GM21515 (cell line): ENCODE data around the gene ITPKB.

ENCODE experiments used
- ATAC-seq: cut with Tn5 transposase; IDR thresholded peaks from one replicate; pipeline ENCODE4 v1.9.1; 2021; ENCODE audit not compliant: unreplicated experiment

ITPKB gene

DNA sequence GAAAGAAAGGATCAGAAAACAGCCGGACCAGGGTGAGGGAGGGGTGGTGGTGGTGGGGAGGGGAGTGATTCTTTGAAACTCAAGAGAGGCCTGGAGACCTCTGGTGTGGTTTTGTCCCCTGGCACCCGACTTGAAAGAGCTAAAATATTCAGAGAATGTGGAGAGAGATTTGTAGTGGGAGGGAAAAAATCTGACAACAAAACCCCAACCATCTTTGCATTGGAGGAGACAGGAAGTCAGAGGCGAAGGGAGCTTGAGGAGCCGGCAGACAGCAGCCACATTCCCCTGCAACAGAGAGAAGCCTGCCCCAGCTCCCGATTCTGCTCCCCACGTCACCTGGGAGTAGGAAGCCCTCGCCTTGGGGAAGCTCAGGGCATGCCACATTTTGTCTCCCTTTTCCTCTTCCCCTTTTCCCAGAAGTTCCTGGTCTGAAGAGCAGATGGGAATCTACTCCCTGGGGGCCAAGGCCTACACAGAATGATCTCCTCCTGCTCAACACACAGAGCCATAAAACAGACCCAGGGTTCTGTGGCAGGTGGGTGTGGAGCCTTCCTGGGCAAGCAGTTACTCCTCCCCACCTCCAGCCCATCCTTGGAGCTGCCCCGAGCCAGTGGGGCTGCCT is 84.9 kb downstream of the ITPKB start:
- ATAC-seq = no peak

- peak; percentile 72 for ATAC-seq
Measured at GRCh38 chr1:226653311-226653921, 85.7 kb downstream of the ITPKB start.

DNA sequence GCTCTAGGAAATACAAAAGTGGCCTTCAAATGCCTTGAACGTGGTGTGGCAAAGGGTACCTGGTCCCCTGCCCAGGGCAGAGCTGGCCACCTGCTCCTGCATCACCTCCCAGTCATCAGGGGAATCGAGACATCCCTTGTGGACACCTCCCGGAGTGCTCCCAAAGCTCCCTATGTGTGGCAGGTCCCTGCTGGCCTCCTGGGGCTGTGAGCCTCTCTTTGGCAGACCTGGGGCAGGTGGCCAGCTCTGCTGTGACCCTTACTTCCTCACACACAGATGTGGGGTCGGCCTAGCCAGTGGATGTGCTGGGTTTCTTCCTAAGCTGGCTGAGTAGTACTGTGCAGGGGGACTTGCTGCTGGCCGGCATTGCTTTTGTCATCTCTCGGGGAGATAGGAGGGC is 86.5 kb downstream of the ITPKB start:
- ATAC-seq = no peak

- ATAC-seq = no peak
Measured at GRCh38 chr1:226651732-226652105, 87.4 kb downstream of the ITPKB start.

- ATAC-seq = no peak
Measured at GRCh38 chr1:226651041-226651731, 87.9 kb downstream of the ITPKB start.

DNA sequence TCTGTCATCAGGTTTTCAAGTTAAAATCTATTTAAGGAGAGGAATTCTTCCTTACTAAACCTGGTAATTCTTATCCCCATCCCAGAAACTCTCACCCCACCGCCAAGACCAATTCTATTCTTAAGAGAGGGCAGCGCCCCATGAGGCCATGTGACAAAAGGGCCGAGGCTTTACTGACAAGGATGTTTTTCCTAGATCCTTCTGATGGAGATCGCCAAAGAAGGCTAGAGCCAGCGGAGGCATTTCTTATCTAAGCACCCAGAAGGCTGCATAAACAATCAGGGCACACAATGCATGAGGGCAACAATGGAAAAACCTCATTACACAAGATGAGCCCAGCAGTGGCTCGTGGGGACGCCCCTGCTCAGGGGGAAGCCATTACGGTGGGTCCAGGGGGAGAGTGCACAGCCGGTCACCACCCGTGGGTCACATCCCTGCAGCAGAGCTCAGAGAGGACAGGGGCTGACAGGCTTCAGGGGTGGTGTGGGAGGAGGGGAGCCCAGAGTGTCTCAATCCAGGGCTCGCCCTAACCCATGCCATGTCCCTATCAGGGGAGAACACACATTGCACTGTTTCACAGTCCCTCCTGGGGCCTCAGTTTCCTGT is 88.7 kb downstream of the ITPKB start:
- no peak for ATAC-seq

- ATAC-seq = no peak
Measured at GRCh38 chr1:226649780-226650179, 89.3 kb downstream of the ITPKB start.

DNA sequence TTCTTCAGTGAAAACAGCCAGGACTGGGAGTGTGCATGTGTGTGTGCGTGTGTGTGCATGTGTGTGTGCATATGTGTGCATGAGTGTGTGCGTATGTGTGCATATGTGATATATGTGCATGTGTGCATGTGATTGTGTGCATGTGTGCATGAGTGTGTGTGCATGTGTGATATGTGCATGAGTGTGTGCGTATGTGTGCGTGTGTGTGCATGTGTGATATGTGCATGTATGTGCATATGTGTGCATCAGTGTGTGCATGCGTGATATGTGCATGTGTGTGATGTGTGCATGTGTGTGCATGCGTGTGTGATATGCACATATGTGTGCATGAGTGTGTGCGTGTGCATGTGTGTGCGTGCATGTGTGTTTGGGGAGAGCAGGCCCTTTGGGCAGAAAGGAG is 89.8 kb downstream of the ITPKB start:
- no peak for ATAC-seq

DNA sequence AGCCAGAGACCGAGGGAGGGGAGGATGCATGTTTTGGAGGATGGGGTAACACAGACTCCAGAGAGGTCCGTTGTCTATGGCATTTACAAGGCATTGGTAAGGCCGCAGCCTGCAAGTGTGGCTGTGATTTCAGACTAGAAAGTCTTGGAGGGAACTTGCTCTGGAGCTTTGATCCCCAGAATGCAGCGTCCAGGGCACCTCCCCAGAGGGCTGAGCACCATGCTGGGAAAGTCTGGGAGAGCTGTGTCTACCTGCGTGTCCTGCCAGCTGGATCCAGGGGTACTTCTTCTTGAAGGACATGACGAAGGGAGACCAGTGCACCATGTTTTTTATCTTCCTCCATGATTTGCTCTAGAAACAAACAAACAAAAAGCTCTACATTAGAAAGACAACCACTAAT is 90.7 kb downstream of the ITPKB start:
- no peak for ATAC-seq

DNA sequence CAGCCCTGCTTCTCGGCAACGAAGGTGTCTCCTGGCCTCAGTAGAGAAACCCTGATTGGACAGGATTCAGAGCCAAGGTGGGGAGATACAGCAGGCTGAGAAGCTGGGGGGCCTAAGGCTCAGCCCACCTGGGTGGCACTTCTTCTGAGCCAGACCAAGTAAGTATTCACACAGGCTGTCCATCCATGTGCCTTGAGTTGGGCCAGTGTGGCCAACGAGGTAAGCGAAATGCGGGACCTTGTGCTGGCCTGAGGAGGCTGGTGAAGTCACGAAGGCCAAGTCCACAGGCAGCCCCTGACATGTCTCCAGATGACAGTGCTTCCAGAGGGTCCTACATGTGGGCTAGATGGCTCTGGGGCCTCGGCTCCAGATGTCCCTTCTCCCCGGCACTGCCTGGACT is 91.4 kb downstream of the ITPKB start:
- no peak for ATAC-seq

DNA sequence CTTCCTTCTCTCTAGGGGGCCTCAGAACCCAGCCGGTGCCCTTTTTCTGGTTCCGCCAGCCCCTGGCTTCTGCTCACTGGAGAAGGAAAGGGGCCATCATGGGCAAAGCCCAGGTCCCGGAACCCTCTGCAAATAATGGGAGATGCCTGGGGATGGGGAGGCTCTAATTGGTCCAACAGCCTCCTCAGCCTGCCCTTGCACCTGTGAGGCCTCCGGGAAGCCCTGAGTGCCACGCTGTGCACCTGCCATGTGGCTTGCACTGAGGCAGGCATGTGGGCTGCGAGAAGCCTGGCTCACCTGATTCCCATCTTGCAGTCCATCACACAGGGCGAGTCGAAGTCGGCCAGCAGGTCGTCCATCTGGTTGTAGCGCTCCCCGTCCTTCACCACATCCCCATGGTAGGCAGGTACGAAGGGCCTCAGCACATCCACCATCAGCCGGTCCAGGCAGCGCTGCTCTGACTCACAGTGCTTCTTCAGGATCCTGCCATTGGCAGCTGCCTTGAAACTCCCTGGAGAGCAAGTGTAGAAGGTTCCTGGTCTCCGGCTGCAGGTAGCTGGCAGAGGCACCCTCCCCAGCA is 92.1 kb downstream of the ITPKB start:
- ATAC-seq = no peak

DNA sequence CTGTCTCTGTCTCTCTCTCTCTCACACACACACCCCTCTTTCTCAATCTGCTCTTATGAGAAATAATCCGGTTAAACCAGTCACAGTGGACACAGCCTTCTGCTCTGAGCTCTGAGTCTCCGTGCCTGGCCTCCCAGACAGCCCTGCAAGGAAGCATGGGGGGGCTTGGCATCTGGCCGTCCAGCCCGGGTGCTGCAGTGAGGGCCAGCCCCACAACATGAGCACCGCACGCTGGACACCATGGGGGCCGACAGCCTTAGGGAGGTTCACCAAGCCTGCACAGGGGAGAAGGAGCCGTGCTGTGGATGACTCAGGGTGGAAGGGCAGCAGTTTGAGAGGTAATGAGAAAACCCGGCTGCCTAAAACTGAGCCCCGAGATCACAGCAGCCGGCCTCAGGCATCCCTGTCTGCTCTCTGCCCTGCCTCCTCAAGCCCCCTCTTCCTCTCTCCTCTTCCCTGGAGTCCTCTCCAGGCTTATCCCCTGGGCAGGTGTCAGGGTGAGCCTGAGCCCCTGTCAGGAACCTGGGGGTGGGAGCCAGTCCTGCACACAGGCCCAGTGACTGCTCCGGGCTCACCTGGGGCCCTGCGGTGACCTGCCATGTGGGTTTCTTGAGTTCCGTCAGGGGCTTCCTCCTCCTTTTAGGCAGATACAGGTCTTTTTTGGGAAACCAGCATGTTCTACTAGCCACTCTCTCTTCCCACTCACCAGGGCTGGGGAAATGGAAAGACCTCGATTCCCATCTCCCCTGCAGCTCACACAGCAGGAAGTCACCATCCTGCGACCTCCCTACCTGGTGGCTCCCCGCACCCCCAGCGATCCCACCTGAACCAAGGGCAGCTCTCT is 92.8 kb downstream of the ITPKB start:
- no peak for ATAC-seq

- no peak for ATAC-seq
Measured at GRCh38 chr1:226645279-226645976, 93.7 kb downstream of the ITPKB start.

DNA sequence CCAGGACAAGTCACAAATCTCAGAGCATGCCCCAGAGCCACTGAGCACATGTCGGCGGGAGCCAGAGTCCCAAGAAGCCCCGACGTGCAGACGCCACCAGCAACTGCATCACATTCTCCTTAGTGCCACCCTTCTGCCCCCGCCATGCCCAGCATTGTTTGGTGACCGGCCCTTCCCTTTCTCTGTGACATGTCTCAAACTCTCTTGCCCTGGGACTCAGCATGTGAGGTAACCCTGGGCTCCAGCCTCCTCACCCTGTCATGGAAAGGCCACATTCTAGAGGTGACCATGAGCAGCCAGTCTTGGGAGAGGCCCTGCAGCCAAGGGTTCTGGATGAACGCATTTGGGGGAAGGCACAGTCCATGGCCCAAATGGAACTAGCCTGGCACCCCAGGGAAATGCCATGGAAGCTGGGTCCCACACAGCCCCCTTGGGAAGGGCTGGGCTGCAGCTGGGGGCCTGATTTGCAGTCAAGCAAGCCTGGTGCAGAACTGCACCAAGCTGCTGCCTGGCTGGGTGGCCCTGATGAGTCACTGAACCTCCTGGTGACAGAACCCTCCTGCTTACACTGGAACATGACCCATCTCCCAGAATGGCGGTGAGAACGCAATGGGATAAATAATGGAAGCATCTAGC is 94.4 kb downstream of the ITPKB start:
- no peak for ATAC-seq

DNA sequence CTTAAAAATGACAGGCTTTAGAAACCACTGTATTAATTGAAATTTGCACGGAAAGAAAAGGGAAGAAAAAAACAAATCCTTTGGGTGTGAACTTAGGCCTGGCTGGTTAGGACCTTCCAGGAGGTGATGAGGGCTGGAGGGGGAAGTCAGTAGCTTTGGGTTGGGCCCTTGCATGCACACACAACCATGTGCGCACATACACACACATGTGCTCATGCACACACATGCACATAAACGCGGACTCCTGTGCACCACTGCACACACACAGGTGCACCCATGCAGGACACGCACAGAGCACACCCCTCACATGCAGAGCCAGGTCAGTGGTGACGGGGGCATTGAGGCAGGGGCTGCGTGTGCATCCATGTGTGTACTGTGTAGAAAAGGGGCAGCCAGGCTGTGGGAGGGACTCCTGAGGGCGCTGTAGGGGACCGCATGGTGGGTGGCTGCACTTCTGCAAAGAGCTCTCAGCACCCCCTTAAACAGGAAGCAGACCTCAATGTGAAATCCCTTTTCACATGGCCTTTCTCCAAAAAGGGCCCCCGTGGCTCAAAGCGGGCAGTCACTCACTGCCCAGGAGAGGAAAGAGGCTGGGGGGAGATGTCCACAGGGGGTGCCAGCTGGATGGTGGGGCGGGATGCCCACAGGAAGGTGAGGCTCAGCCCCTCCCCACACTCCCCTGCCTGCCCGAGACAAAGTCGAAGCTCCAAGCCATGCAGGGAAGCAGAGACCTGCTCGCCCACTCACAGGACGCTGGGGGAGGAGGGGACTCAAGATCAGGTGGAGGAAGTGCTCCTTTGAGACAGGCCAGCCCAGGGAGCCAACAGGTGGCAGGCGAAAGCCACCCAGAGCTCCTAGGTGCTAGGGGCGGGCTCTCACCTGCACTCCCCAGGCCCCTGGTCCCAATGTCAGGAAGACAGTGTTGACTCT is 95.2 kb downstream of the ITPKB start:
- ATAC-seq = peak; percentile 48

- peak; percentile 57 for ATAC-seq
Measured at GRCh38 chr1:226643177-226643576, 95.9 kb downstream of the ITPKB start.

- ATAC-seq = no peak
Measured at GRCh38 chr1:226642421-226642820, 96.7 kb downstream of the ITPKB start.

DNA sequence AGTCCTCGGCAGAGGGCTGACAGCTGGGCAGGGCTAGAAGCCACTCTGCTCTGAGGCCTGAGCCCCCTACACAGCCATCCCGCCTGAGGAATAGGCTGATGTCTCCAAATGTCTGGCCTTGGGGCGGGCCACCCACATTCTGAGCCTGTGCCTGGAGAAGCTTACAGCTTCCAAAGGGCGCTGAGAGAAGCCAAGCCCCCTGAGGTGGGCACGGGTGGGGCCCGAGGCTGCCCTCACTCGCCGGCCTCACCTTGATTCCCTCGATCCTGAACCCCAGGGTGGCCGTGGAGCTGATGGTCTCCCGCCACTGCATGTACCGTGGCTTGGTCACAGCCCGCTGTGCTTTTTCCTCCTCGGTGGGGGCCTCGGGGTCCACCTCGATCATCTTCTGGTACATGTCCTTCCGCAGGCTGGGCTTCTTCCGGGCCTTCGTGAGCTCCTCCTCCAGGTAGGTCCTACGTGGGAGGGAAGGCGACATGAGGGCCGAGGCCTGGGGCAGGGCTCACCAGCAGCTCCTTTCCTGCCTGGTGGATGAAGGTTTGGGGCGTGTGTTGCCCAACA is 97.3 kb downstream of the ITPKB start:
- no peak for ATAC-seq
